HG03571 (cell line): ENCODE measurements around the gene TMEM94.
"Not testable (repeated sequence)": the region's sequence is repeated elsewhere in the genome, so short reads cannot be mapped to it uniquely, and the experiment has no call there.

Experiments used
- ATAC-seq: cut with Tn5 transposase; IDR thresholded peaks from one replicate; pipeline ENCODE4 v1.9.1; 2021; ENCODE audit not compliant: unreplicated experiment

Gene TMEM94

DNA sequence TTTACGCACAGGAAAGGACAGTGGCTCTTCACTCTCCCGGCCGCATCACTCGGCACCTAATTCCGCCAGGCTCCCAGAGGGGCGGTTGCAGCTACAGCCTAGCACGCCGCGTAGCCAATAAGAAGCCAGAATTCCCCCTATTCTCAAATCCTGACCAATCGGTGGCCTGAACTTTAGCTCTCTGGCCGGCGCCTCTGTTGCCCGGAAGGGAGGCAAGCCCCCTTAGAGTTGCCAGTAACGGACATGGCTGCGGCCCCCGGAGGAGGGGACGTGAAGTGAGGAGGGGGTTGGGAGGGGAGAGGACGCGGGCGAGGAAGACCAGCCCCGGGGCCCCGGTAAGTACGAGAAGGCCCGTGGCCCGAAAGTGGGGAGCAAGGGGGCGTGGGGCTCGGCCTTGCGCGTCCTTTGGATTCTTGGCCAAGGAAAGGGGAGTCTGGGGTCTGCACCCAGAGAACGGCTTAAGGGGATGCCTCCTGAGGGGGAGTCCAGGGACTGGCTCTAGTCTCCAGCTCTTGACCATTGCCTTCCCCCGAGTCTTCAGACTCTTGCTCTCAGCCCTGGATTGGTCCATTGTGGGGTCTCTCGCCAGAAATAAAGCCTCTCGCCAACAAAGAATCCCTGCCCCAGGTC lies at the start of gene TMEM94:
Gene TMEM94, plus strand, starts transcription at position 219 of the 630 bp plus-strand sequence. CDS start 15,271 bp downstream, outside the sequence.
- ATAC-seq = peak; percentile 91

DNA sequence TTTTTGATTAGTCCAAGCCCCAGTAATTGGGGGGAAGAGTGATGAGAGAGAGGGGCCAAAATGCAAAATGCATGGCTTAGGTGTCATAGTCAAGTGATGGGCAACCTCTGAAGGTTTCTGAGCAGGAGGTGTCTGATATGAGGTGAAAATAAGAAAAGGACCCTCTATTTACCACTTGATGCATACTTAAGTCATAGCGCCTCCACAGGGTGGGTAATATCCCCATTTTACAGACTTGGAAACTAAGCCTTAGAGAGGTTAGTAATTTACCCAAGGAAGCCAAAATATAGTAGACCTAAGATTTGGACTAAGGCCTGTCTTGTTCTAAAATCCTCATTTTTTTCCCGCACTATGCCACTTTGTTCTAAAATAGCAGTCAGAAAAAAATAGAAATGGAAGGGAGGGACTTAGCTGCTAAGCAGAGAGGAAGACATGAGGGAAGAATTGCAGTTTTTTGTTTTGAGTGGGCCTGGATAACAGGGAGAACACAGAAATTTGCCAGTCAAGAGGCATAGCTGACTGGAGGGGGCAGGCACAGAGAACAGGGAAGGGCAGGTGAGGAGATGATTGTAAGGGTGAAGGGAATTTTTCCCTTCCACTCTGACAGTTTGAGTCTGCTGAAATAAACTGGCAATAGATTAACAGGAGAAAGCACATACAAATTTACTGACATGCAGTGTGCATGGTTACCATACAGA lies 48.6 kb upstream of the TMEM94 start:
- ATAC-seq = no peak

DNA sequence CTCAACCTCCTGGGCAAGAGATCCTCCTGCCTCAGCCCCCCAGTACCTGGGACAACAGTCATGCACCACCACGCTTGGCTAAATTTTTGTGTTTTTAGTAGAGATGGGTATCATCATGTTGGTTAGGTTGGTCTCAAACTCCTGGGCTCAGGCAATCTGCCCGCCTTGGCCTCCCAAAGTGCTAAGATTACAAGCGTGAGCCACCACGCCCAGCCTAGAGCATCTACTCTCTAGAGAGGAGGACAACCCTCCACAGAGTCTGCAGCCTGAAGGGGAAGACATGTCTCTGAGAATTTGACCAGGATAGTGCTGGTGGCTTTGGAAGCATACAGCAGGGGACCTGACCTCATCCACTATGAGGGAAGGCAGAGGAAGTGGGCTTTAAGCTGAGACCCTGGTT lies 46.3 kb upstream of the TMEM94 start:
- ATAC-seq = no peak

GRCh38 chr17:75411328-75412067 lies 44.9 kb upstream of the TMEM94 start:
- no peak for ATAC-seq

DNA sequence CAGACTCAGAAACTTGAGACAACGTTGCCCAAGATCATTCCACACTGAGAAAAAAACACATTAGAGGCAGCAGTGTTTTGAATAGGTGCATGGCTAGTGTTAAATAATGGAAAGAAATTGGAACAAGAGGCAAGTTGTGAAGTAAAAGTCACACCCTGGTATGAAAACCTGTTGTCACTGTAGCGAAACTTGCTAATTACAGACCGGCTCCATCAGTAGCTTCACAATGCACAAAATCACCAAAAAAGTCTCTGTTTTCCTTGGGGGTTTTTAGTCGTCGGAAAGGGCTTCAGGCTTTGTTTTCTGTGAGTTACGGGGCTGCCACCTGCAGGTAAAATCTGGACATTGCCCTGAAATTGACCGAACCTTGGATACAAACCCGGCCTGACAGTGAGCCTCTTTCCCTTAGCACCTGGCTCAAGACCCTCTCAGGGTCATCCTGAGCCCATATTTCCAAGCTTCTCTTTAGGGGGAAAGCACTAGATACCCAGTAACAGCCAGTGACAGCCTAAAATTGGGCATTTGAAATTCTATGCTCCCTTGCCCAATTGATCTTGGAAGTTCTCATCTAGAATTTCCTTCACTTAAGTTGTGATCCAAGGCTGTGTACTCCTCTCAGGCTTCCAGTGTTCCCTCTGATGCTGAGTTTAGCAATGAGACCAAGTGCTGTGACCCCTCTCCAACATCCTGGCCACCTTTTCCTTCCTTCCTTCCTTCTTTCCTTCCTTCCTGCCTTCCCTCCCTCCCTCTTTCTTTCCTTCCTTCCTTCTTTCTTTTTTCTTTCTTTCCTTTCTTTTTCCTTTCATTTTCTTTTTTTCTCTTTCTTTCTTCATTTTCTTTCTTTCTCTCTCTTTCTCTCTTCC lies 43.7 kb upstream of the TMEM94 start:
- peak; percentile 75 for ATAC-seq

DNA sequence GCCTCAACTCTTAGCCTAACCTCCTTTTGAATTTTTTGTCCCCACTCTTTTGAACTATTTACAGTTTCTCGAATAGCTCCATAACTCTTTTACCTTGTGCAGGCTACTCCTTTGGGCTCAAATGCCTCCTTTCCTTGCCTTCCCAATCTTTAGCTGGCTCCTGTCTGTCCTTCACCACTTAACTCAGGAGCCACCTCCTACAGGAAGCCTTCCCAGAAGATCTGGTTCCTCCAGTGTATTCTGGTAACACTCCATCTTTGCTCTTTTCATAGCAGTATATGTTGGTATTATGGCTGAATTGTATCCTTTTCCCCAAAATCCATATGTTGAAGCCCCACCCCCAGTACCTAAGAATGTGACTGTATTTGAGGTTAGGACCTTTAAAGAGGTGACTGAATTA lies 41.9 kb upstream of the TMEM94 start:
- no peak for ATAC-seq

DNA sequence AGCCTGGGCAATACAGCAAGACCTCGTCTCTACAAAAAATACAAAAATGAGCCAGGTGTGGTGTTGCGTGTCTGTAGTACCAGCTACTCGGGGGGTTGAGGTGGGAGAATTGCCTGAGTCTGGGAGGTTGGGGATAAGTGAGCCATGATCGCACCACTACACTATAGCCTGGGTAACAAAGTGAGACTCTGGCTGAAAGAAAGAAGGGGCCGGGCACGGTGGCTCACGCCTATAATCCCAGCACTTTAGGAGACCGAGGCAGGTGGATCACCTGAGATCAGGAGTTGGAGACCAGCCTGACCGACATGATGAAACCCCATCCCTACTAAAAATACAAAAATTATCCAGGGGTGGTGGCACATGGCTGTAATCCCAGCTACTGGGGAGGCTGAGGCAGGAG lies 40.4 kb upstream of the TMEM94 start:
- ATAC-seq = no peak

DNA sequence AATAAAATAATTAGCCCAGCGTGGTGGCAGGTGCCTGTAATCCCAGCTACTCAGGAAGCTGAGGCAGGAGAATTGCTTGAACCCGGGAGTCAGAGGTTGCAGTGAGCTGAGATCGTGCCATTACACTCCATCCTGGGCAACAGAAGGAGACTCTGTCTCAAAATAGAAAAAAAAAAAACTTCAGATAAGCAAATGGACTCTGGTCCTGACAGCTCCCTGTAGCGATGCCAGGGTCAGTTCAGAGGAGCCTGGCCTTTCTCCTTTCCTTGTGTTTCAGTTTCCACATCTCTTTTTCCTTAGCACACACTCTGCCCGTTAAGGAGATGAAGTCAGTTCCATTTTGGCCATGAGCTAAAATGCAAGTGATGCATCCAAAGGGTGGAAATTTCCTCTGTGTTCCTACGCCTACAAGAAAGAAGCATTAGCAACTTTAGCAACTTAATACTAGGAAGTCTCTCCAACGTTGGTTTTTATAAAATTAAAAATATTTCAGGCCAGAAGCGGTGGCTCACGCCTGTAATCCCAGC lies 39.3 kb upstream of the TMEM94 start:
- no peak for ATAC-seq

GRCh38 chr17:75418531-75418930 lies 37.9 kb upstream of the TMEM94 start:
- ATAC-seq = no peak

DNA sequence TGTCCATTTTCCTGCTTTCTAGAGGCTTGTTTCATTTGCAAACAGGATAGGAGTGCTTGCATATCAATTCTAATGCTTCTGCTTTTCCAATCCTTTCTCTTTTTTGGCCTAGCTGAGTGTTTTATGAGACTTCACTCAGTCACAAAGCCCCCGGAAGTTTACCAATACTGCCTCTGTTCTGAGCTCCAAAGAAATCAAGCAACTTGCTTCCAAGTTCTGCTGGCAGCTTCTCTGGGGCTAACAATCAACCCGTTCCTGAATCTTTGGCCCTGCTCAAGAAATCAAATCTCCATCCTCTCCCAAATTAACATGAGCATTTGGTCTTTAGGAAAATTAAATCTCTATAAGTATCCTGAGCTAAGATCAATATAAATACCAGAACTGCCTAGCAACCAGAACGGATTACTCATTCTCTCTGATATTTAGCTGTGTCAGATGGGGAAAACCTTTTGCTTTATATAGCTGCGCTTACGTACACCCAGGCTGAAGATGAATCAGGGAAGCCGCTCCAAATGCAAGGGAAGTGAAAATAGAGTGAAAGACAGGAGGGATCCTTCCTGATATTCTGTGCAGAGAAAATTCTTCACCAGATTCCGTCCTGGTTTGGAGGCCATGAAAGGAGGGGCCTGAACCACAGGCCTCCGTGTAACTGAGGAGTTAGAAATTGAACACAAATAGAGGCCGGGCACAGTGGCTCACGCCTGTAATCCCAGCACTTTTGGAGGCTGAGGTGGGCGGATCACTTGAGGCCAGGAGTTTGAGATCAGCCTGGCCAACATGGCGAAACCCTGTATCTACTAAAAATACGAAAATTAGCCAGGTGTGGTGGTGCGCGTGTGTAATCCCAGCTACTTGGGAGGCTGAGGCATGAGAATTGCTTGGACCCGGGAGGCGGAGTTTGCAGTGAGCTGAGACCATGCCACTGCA lies 27.6 kb upstream of the TMEM94 start:
- no peak for ATAC-seq

DNA sequence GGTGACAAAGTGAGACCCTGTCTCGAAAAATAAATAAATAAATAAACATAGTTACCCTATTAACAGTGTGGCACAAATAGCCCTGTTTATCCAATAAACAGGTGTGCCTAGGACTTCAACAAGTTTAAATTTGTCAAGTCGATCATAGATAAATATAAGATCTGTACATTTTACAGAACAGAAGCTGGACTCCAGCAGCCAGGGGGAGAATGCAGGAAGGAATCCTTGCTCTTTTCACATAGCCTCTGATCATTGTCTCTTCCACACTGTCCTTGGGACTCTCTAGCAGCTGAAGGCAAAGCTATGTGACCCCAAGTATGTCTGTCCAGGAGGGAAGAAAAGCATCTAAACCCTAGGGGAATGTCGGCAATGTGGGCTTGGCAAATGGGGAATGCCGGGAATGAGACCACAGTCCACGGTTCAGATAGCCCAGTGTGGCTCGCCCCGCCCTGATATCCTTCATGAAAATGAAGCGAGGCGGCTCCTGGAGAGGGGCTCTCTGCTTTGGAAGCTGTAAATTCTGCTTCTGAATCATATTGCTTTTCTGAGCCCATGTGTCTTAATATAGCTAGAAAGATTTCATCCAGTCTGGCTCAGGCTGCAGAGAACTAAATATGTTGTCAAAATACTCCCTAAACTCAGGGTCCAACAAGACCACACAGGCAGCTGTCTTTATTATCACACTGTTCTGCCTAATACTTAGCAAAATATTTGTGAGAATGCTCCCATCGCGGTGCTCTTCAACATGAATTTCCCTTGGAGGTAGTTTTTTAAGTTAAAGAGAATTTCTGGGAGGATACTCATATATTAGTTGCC lies 26.1 kb upstream of the TMEM94 start:
- no peak for ATAC-seq

DNA sequence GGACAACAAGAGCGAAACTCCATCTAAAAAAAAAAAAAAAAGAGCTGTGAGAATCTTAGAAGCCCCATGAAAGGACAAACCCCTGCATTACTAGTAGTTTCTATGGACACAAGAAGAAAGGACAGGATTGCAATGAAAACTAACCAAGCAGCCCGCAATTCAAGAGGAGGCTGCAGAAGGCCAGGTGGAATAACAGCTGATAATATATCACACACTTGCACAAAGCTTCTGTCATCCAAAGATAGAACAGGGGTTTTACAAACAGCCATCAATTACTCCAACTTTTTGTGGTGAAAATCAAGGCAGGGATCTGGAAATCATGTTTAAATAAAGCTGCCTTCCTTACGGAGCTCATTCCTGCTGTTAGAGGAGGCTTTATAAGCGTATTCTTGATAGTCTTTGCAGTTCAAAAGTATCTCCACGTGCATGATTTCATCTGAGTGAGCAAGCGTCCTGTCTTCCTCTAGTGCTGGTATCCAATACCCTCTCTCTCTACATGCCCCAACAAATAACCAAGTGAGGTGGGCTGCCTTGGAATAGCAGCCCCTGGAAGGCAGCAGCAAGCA lies 23.1 kb upstream of the TMEM94 start:
- no peak for ATAC-seq

DNA sequence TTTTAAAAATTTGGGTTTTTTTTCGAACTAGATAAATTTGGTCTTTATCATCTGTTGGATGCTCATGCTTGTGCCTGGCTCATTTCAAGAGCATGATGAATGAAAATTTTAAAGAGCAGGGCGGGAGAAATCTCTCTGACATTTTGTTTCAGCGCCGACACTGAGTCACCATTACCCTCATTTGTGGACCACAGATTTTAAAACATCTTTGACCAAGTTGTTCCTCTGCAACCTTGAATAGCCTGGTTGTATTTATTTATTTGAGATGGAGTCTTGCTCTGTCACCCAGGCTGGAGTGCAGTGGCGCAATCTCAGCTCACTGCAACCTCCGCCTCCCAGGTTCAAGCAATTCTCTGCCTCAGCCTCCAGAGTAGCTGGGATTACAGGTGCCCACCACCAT lies 22.0 kb upstream of the TMEM94 start:
- ATAC-seq = not testable (repeated sequence)

GRCh38 chr17:75437404-75437803 lies 19.0 kb upstream of the TMEM94 start:
- not testable (repeated sequence) for ATAC-seq

GRCh38 chr17:75439287-75439686 lies 17.1 kb upstream of the TMEM94 start:
- no peak for ATAC-seq

DNA sequence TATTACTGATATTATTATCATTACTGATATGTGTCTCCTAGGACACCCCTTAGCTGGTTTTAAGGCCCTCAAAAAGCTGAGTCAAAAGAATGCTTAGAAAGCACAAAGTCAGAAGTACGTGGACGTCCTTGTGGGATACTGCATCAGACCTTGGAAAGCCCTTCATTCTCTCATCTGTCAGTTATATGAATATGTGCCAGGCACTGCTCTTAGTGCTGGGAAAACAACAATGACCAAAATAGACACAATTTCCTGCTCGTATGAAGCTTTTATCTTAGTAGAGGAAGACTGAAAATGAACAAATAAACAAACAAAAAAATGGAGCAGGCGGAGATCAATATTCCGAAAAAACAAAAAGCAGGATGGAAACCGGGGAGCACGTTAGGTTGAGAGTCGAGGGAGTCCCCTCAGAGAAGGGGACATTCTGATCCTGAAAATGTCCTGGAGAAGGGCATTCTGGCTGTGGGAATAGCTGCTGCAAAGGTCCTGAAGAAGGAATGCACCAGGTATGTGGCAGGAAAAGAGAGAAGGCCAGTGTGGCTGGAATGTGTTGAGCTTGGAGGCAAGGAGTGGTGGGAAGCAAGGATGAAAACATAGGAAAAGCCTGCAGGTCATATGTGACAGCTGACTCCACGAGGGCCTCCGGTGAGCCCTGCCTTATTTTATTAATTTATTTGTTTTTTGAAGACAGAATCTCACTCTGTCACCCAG lies 15.5 kb upstream of the TMEM94 start:
- no peak for ATAC-seq

- ATAC-seq = no peak
Measured at GRCh38 chr17:75442168-75443103, 14.0 kb upstream of the TMEM94 start.
